ENCODE data around the gene EFR3B.
"Not testable (repeated sequence)": the region's sequence is repeated elsewhere in the genome, so short reads cannot be mapped to it uniquely, and the experiment has no call there.

EFR3B gene

GRCh38 chr2:25115249-25115883 lies 73.5 kb downstream of the EFR3B start:
- DNase-seq = no peak

DNA sequence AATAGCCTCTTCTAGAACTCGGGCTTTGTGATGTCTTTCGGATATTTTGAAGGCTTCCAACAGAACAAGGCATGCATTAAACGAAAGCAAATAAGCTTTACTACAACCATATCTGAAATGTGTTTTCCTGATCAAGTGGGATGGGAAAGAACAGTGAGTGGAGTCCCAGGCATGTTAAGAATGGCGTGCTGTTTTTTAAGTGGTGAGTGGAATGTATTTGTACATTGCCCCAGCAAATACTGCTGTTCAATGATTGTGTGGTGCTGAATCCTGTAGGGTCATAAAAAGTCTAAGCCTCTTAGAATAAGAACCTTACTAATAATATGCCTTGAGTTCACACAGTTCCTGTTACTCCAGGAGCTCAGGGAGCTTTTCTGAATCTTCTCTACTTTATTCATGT lies 74.0 kb downstream of the EFR3B start:
- no peak for DNase-seq

DNA sequence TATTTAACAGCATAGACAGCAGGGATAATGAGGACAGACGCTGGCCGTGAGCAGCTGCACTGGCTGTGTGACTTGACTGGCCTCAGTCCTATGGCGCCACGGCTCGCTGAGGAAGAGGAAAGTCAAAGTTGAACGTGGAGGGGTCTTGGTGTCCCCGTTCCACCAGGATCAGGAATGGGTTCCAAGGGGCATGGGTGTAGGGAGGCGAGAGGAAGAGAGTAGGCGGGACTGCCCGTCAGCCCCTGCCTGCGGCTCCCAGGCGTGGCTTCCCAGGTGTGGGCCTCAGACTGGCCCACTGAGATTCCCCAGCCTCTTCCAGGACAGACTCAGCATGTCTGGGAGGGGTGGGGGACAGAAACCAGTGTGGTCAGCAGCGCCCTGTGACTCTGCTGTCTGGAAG lies 75.1 kb downstream of the EFR3B start:
- DNase-seq = no peak

DNA sequence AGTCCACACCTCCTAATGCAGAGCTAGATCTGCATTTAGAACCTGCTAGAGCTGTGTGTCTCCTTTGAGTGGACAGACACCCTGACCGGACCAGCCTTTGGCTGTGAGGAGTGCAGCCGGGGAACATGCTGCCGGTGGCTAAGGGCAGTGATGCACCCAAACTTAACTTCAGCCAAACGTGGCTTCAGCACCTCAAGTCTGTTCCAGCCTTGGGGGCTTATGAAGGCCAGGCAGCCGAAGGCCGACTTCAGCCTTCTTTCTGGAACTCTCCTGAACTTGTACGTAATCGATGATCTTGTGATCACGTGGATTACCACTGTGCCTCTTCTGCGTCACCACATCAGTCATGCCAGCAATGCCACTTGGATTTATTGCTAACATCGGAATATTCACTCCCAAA lies 77.4 kb downstream of the EFR3B start:
- no peak for DNase-seq

- DNase-seq = no peak
Observed at GRCh38 chr2:25122367-25122766, 80.5 kb downstream of the EFR3B start.

- no peak for DNase-seq
Observed at GRCh38 chr2:25123682-25124081, 81.8 kb downstream of the EFR3B start.

DNA sequence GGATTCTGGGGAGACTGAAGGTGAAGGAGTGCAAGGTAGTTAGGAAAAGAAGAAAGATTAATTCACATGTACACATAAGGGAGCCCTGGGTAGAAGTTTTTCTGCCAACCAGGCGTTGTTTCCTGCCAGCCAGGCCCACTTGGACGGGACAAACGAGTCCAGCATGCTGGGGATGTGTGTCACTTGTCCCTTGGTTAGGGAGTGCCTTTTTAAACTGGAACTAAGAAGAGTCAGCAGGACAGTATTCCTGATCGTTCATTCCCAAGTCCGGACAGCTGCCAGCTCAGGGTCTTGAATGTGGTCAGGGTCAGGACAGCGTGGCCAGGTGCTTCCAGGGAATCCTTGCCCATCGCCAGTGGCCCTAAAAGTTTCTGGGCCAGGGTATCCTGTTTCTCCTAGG lies 83.3 kb downstream of the EFR3B start:
- no peak for DNase-seq

DNA sequence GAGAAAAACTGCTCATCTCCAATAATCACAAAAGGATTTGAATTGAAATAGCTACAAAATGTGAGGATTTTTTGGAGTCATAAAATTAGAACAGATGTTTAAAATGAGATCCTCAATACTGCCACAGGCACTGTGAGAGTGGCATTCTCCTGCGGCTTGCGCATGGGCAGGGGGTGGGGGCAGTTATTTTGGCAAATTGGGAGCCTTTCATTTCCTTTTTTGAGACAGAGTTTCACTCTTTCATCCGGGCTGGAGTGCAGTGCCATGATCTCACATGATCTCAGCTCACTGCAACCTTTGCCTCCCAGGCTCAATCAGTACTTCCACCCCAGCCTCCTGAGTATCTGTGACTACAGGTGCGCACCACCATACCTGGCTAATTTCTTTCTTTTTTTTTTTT lies 84.1 kb downstream of the EFR3B start:
- no peak for DNase-seq

- not testable (repeated sequence) for DNase-seq
Observed at GRCh38 chr2:25127071-25127470, 85.2 kb downstream of the EFR3B start.

DNA sequence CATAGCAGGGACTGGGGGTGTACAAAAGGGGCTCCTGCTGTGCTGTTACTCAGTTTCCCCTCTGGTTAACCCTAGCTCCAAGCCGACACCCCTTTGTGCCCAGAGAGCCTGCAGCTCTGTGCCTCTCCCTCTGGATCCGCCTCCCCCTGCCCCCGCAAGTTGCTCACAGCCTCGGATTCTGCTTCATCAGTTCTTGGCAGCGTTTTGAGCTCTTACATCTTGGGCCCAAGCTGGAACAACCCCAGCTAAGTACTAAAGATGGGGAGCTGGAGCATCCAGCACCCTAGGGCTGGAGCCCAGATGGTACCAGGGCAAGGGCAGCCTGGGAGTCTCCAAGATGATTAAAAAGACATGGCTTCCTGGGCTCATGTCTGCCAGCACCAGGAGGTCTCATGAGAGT lies 85.8 kb downstream of the EFR3B start:
- DNase-seq = no peak

DNA sequence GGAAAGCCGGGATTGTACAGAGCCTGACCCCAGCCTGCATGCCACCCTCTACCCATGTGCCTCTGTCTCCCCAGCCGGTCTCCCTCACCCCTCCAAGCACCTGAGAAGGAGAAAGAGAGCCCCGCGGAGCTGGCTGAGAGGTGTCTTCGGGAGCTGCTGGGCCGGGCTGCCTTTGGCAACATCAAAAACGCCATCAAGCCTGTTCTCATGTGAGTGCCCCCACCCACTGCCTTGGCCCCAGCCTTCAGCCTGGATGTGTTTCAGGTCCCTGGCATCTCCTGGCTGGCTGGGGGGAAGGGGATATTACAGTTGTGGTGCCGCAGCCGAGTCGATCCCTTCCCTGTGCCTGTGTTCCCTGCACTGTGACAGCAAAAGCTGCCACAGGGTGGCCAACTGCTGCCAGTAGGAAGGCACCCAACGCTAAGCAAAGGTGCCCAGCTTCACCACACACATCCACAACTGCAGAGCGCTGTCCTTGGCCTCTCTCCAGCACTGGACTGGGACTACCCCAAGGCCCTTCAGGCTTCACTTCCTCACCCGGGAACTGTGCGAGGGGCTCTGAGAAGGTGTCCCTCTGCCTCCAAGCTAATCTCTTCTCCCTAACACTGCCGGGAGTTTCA lies 88.1 kb downstream of the EFR3B start:
- no peak for DNase-seq

GRCh38 chr2:25131253-25131566 lies 89.3 kb downstream of the EFR3B start:
- no peak for DNase-seq

DNA sequence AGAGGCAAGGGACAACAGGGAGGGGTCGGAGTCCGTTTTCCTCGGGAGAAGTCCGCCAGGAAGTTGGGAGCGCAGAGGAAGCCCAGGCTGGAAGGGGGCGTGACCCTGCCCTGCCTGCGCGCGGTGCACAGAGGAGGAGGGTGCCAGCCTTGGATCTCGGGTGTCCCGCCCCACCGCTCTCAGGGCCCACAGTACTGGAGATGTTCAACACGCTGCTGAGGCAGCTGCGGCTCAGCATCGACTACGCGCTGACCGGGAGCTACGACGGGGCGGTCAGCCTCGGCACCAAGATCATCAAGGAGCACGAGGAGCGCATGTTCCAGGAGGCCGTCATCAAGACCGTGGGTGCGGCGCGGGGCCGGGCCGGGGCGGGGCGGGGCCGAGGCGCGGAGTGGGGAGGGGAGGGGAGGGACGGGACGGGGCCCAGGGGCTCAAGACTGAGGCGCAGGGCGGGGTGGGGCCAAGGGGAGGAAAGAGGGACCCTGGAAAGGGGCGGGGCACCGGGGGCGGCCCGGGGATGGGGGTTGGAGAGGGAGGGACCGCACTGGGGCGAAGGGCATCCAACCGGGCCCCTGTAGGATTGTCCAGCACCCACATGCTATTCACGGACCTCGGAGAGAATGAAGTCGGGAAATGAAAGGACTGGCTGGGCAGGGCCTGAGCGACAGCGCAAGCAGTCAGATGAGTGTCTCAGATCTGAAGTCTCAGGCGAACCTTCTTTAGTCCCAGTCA lies 89.9 kb downstream of the EFR3B start:
- DNase-seq = no peak

- DNase-seq = no peak
Observed at GRCh38 chr2:25132299-25132635, 90.4 kb downstream of the EFR3B start.

GRCh38 chr2:25132693-25133092 lies 90.8 kb downstream of the EFR3B start:
- DNase-seq = no peak

DNA sequence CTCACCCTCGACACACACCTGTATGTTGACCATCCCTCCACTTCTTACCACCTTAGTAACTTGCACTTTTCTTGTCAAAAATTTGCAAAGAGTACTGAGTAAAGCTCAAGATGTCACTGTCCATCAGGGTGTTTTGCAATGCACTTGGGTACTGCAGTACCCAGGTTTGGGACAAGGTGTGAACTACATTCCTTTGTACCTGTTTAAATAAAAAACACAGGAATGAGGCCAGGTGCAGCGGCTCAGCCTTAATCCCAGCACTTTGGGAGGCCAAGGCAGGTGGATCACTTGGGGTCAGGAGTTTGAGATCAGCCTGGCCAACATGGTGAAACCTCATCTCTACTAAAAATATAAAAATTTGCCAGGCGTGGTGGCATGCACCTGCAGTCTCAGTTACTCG lies 98.7 kb downstream of the EFR3B start:
- not testable (repeated sequence) for DNase-seq

DNA sequence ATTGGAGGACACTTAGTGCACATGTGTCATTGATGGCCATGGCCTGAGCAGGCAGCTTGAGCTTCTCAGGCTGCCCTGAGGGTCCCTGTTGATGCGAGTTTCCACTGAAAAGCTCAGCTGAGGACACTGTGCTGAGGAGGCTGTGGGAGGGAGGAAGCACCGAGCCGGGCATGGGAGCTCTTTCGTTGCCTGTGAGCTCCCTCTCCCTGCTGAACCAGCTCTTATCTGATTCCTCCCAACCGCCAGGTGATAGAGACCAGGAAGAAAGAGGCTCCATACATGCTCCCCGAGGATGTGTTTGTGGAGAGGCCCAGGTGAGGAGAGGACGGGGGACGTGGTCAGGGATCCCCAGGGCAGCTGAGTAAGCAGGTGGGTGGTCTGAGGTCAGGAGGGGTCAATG lies 99.2 kb downstream of the EFR3B start:
- no peak for DNase-seq

DNA sequence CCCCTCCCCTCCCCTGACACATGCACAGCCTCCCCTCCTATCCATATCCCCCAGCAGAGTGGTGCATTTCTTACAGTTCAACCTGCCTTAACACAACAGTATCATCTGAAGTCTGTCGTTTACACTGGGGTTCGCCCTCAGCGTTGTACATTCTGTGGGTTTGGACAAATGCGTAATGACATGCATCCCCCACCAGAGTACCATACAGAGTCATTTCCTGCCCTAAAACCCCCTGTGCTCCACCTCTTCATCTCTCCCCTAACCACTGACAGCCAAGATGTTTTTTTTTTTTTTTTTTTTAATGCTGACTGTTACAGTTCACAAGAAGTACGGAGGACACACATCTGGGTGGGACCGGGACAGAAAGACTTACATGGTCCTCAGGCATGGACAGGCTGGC lies 103.9 kb downstream of the EFR3B start:
- no peak for DNase-seq

DNA sequence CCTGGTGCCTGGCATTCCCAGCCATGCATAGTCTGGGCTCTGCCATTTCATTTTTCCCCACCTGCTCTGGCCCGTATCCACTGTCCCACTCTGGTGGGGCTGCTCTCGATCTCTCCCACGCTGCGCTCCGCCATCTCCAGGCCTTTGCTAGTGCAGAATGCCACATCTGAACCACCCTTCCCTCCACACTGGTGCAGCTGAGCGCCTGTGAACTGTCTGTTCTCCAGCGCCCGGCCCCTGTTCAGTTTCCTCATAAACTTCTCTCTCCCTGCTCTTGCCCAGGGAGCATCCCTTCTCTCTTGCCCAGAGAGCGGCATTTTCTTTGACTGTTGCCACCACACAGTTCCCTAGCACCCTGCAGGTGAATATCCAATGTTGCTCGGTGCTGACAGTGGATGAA lies 105.0 kb downstream of the EFR3B start:
- DNase-seq = no peak

- no peak for DNase-seq
Observed at GRCh38 chr2:25149646-25150045, 107.8 kb downstream of the EFR3B start.

DNA sequence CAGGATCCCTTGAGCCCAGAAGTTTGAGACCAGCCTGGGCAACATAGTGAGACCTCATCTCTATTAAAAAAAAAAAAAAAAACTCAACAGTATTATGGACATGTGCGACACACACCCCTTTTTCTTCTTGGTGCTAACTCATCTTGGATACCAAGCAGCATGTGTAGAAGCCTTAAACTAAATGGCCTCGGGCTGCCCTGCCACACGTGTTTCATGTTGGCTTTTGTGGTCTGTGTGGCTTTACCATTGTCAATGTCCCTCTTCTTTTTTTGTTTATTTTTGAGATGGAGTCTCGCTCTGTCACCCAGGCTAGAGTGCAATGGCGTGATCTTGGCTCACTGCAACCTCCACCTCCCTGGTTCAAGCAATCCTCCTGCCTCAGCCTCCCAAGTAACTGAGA lies 109.1 kb downstream of the EFR3B start:
- not testable (repeated sequence) for DNase-seq

DNA sequence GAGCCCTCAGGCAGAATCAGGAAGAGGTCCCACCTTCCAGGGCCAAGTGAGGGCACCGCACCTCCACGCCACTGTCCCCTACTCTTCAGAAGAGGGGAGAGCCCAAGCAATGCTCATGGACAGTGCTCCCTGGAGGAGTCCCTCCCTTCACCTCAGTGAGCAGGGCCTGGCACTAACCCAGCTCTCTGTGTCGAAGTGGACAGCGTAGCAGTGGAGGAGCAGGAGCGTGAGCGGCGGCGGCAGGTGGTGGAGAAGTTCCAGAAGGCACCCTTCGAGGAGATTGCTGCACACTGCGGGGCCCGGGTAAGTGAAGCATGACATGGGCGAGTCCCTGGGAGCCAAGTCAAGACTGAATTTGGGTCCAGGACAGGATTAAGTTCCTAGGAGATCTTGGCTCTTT lies 109.8 kb downstream of the EFR3B start:
- no peak for DNase-seq

DNA sequence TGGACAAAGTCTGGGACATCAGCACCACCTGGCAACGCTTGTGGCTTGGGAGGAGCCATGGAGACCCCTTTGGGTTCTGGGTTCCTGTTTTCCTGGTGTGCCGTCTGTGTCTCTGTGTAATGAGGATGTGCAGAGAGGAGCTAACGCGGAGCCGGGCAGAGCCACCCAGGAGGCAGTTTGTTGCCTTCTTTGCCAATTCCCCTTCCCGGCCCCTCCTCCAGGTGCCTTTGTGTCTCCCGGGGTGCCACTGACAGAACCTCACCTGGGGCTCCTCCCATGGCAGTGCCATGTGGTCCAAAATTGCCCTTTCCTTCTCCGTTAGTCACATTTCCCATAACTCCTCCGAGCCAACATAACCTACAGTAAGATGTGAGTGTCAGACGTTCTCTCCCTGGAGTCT lies 113.5 kb downstream of the EFR3B start:
- no peak for DNase-seq

DNA sequence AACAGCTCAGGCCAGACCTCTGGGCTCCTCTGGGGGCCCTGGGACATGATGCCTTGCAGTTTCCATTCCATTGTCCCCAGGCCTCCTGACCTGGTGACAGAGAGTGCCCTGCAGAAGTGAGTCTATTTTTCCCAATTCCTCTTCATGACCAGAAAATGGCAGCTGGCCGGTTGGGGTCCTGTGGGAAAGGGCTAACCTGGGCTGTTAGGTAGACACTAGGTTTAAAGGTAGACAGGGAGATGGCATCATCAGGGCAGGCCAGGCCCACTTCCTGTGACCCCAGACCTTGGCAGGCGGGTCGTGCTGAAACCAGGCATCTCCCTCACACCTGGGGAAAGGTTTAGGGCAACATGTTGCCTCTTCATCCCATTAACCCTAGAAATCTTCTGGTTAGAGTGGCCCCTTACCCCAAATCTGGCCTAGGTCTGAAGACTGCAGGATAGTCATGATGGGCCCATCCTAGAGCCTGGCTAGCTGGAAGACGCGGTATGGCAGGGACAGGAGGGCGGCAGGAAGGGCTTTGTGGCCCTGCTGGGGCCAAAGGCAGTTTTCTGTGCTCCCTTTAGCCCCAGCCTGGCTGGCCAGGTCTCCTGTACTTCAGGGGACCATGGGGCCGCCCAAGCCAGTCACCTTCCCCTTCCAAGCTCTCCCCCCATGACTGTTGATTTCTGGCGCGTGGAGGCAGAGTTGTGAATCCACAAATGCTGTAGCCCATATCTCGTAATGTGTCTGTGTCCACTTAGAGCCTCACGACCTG lies 116.4 kb downstream of the EFR3B start:
- no peak for DNase-seq

All from NCI-H2171 treated with DMSO at 0.1 percent for 48 hours (cell line).